ENCODE measurements around the gene AOPEP. TPM values are rescaled to one million over a fixed set of nuclear protein-coding genes. Genes with fewer than 3 reads are reported as not detected.
A peak's percentile ranks its signal among the peaks of the same experiment; 100 is the strongest.

The AOPEP gene
- total RNA-seq, 4 donors from 2014 or later, result 252 to 375 (median 312) TPM

DNA sequence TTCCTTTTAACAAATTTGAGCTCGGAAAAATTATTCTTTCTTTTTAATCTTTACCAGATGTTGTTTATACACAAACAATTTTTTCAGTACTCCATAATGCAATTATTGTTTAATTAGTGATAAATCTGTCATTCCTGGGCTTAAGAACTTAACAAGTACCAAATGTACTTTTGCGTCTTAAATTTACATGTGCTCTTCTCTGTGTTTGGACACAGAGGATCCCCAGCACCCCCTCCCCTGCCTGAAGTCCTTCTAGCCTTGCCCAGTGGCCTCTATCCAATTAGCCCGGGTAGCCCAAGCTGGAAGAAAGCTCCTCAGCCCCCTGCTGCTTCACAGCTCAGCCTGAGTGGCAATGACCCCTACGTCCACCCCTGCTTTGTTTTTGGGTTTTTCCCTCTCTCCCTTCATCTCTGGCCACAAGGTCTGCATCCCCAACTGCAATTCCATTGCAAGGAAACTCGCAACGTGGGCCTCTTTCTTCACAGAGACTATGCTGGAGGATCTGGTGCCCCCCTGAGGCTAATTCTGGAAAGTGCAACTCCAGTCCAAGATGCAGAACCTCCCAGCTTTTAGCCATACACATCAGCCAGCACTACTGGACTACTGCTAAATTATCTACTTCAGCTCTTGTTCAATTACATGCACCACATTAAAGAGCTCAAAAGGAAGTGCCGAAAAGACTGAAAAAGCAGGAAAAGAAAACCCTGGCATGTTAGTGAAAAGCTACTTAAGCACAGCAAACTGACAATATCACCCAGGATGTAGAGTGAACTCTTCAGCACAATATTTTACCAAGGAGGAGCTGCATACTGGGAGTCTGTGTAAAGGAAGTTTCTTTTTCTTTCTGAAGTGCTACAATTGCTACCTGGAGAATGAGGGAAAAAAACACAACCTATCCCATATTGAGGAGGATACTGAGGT is 404.8 kb downstream of the AOPEP start:
- no peak overlapping the region for H3K4me3 ChIP-seq
- no peaks in the 10 kb centered on the region for H3K9me3 ChIP-seq
- peaks cover 0 to 20% of the 10 kb centered on the region in 2 donors for H3K36me3 ChIP-seq
- H3K27me3 ChIP-seq, result no peaks in the 10 kb centered on the region
- WGBS, 2 donors (ENCODE audit: low coverage in 1 of 2), result 25 to 30% methylated on average over 3 to 6 of the region's 7 CpGs
- TF ChIP-seq, protein P1, sequence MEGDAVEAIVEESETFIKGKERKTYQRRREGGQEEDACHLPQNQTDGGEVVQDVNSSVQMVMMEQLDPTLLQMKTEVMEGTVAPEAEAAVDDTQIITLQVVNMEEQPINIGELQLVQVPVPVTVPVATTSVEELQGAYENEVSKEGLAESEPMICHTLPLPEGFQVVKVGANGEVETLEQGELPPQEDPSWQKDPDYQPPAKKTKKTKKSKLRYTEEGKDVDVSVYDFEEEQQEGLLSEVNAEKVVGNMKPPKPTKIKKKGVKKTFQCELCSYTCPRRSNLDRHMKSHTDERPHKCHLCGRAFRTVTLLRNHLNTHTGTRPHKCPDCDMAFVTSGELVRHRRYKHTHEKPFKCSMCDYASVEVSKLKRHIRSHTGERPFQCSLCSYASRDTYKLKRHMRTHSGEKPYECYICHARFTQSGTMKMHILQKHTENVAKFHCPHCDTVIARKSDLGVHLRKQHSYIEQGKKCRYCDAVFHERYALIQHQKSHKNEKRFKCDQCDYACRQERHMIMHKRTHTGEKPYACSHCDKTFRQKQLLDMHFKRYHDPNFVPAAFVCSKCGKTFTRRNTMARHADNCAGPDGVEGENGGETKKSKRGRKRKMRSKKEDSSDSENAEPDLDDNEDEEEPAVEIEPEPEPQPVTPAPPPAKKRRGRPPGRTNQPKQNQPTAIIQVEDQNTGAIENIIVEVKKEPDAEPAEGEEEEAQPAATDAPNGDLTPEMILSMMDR (IDR thresholded peaks at IDR 0.05), result peak; percentile 65 to 87 (median 87)
- TF ChIP-seq POLR2AphosphoS5 (IDR thresholded peaks at IDR 0.05) (no peak), EP300 (IDR thresholded peaks at IDR 0.05) (no peak), POLR2A (IDR thresholded peaks at IDR 0.05) (no peak)
- ATAC-seq, result peak; percentile 57
- peak overlapping the region in 1 of 4 donors; percentile 29 for H3K27ac ChIP-seq
- H3K4me1 ChIP-seq, result peaks cover 0 to 60% (median 6%) of the 10 kb centered on the region in 3 donors

DNA sequence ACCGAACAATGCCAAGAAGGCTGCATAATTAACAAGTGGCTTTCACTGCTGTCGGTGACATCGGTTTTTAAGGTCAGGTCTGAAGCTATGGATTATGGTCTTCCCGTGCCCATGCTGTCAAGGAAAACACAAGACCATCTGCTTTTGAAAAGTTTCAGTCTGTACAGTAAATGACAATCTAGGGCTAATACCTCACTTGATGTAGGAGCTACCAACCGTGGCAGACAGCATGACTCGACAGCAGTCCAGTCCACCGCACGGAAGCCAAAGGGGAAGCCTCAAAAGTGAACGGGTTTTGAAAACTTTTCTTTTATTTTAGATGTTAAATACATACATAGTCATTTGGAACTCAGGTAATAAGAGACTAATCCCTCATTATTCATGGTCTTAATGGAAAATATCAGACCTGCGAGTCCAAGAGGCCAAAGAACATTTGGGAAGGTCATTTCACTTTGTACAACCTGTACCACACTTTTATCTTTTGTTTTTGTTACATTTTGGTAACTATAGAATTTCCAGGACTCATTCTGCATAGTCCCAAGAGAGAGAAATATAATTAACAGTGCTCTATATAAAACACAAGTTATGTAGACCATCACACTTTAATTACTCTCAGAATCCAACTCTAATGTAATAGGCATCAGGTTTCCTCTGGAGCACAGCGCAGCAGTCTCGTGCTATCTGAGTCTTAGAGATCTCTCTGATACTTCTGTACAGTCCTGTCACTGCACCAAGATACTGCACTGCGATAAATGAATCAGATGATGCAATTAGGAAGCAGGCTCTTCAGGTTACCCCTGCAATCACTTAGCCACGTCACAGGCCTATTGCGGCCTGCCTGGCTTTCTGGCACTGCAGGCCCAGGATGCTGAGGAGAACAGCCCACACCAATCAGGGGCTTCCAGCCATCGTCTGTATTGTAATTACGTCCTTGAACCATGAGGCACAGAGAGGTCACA is 406.1 kb downstream of the AOPEP start:
- 82 to 95% methylated on average over 10 to 17 of the region's 17 CpGs for WGBS, 2 donors (ENCODE audit: low coverage in 1 of 2)
- peaks cover 0 to 46% (median 6%) of the 10 kb centered on the region in 3 donors for H3K4me1 ChIP-seq
- H3K27ac ChIP-seq, result no peak overlapping the region
- no peaks in the 10 kb centered on the region for H3K27me3 ChIP-seq
- ATAC-seq, result no peak
- TF ChIP-seq EP300 (IDR thresholded peaks at IDR 0.05), result no peak
- TF ChIP-seq, protein P1 (IDR thresholded peaks at IDR 0.05), result no peak
- TF ChIP-seq POLR2AphosphoS5 (IDR thresholded peaks at IDR 0.05), result no peak
- no peak for TF ChIP-seq POLR2A (IDR thresholded peaks at IDR 0.05)
- H3K9me3 ChIP-seq, result no peaks in the 10 kb centered on the region
- peaks cover 0 to 20% of the 10 kb centered on the region in 2 donors for H3K36me3 ChIP-seq
- H3K4me3 ChIP-seq, result no peak overlapping the region

DNA sequence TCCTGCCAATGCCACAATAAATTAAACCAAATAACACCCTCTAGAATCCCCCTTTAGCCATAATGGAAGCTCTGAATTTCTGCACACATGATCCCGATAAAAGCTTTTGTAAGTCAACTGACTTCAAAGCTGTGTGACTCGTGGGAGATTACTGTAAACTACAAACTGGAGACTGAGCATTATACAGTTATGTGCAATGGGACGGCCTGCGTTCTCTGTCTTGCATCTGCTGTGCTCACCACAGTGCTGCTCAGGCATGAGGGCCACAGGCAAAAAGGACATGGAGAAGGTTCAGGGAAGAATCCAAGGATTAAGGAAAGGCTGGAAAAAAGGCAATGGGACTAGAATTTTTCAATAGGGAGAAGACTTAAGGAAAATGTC is 406.8 kb downstream of the AOPEP start:
- no peak for ATAC-seq
- Histone ChIP-seq H3K27me3 (no peaks in the 10 kb centered on the region), H3K4me3 (no peak overlapping the region), H3K27ac (no peak overlapping the region), H3K9me3 (no peaks in the 10 kb centered on the region), H3K4me1 (peaks cover 0 to 43% (median 6%) of the 10 kb centered on the region in 3 donors), H3K36me3 (peaks cover 0 to 24% of the 10 kb centered on the region in 2 donors)
- WGBS, 2 donors (ENCODE audit: low coverage in 1 of 2), result 84 to 87% methylated on average over 4 of the region's 4 CpGs
- TF ChIP-seq EP300 (IDR thresholded peaks at IDR 0.05), result no peak
- no peak for TF ChIP-seq POLR2AphosphoS5 (IDR thresholded peaks at IDR 0.05)
- TF ChIP-seq, protein P1 (IDR thresholded peaks at IDR 0.05), result no peak
- no peak for TF ChIP-seq POLR2A (IDR thresholded peaks at IDR 0.05)

DNA sequence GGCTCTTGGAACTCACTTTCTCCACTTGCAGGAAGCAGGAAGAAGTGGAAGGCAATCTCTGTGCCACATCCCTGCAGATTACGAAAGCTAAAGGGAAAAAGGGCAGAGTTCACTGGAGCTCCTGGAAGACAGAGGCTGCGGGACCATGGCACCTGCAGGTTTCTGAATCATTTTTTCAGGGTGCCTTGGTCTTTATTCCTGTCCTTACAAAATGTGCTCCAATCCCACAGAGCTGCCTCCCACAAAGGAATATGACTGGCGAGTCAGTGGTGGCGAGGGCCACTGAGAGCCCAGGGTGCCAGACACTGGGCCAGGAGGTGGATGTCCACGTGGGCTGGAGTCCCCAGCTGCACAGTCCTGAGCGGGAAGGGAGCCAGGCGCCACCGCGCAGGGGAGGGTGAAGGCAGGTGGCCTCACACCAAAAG is 408.0 kb downstream of the AOPEP start:
- Histone ChIP-seq H3K4me1 (peaks cover 0 to 50% (median 6%) of the 10 kb centered on the region in 3 donors), H3K27ac (no peak overlapping the region), H3K27me3 (no peaks in the 10 kb centered on the region), H3K36me3 (peaks cover 0 to 24% of the 10 kb centered on the region in 2 donors), H3K9me3 (no peaks in the 10 kb centered on the region), H3K4me3 (no peak overlapping the region)
- TF ChIP-seq, protein P1 (IDR thresholded peaks at IDR 0.05), result no peak
- TF ChIP-seq EP300 (IDR thresholded peaks at IDR 0.05) (no peak), POLR2AphosphoS5 (IDR thresholded peaks at IDR 0.05) (no peak), POLR2A (IDR thresholded peaks at IDR 0.05) (no peak)
- WGBS, 2 donors (ENCODE audit: low coverage in 1 of 2), result 94 to 98% methylated on average over 7 of the region's 9 CpGs
- ATAC-seq, result no peak

All from gastroesophageal sphincter (tissue), 4 donors.